Left colon (tissue), 2 donors: ENCODE data around the gene MYLK3. TPM values are rescaled to one million over a fixed set of nuclear protein-coding genes. Genes with fewer than 3 reads are reported as not detected.
A peak's percentile ranks its signal among the peaks of the same experiment; 100 is the strongest.
"Not testable (repeated sequence)": the region's sequence is repeated elsewhere in the genome, so short reads cannot be mapped to it uniquely, and the experiment has no call there.

Experiments used
- ATAC-seq: fragments of 200-7000 bp; cut with Tn5 transposase; one replicate; pipeline ENCODE4 v1.9.1; 2020; ENCODE audit warnings: mild to moderate bottlenecking, moderate library complexity
- DNase-seq, 2 donors: peaks; one replicate each; pipeline ENCODE4 v3.0.0-alpha.2; 2020
- intact Hi-C, 2 donors: fragments of 100-400 bp; cut with DNase I in 1 of 2; cut with micrococcal nuclease in 1 of 2; formaldehyde crosslinking; loops; one replicate each; pipeline versions ENCODE4 v1.11.2 to v1.14.0; 2022; cut with DNase I, micrococcal nuclease
- long read RNA-seq: library from polyadenylated mRNA; unstranded; transcript quantifications from one replicate; pipeline ENCODE4 v2.0.0, GENCODE V29; 2021
- total RNA-seq, 2 donors: library from RNA; stranded (reverse); fragmentation: NEBNext Ultra II Directional; extraction: Animal tissue kit (Norgen Biotek cat#: 25700); gene quantifications; one replicate each; pipeline ENCODE4 v1.2.1, GENCODE V29; 2021
- donor health status: DM: no; HTN: no; CAD: no.
- donor health status: DM: yes; HTN: yes; CAD: no.

MYLK3 gene
- total RNA-seq, result under 1 TPM in 1 of 2 donors, not detected in 1; 0.11 TPM
- long read RNA-seq, result 0 reads

DNA sequence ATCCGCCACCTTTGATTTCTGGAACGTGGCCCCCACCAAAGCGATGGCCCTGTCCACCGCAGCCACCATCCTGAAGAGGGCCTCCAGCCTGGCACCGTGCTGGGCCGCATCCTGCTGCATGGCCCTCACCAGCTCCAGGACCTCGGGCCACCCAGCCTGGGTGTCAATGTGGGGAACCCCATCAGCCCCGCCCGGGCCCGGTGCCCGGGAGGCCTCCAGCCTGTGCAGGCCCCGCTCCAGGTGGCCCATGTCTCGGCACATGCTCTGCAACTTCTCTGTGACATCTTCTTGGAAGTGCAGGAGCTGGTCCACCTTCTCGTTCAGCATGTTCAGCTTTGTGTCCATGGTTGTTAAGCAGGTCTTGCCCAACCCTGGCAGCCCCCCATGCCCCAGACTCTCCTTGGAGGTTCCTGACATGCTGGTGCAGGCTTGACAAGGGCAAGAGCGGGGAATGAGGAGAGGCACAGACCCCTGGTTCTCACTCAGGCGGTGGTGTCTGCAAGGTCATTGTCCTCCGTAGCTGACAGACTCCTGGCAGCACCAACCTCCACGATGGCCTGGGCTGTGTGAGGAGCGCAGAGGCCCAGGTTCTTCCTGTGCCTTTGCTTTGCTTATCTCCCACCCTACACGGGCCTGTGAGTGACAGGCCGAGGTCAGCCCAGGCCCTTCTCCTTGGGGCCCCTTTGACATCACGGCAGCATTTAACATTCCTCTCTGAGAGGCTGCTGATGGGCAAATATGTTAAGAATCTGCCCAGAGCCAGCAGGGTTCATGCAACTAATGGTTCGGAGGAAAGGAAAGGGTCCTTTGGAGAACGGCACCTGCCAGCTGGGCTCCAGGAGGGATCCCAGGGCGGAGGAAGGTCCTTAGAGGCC, at the start of gene MYLK3:
Gene MYLK3 (minus strand): TSS at position 568 of the 875 bp plus-strand sequence. CDS start 151 bp downstream, at position 417.
- DNase-seq, result no peak
- no peak for ATAC-seq
- intact Hi-C loops, result loop anchor here in 1 of 2 donors (10.0 kb wide), 1 partner anchor 57 kb away; no protein-coding TSS in a partner anchor

GRCh38 chr16:46797501-46797900, 49.4 kb upstream of the MYLK3 start:
- intact Hi-C loops, result no loop called here
- no peak for ATAC-seq

GRCh38 chr16:46796764-46797269, 48.7 kb upstream of the MYLK3 start:
- ATAC-seq (no peak), DNase-seq (no peak)
- intact Hi-C loops, result no loop called here

More at GRCh38 chr16:46797501-46797900, 49.4 kb upstream of the MYLK3 start:
- DNase-seq, result no peak

GRCh38 chr16:46793841-46794240, 45.7 kb upstream of the MYLK3 start:
- no peak for DNase-seq
- intact Hi-C loops, result no loop called here
- no peak for ATAC-seq

- intact Hi-C loops, result no loop called here
- DNase-seq, result no peak
- no peak for ATAC-seq
These were observed 42.6 kb upstream of the MYLK3 start for GRCh38 chr16:46790599-46791270.

DNA sequence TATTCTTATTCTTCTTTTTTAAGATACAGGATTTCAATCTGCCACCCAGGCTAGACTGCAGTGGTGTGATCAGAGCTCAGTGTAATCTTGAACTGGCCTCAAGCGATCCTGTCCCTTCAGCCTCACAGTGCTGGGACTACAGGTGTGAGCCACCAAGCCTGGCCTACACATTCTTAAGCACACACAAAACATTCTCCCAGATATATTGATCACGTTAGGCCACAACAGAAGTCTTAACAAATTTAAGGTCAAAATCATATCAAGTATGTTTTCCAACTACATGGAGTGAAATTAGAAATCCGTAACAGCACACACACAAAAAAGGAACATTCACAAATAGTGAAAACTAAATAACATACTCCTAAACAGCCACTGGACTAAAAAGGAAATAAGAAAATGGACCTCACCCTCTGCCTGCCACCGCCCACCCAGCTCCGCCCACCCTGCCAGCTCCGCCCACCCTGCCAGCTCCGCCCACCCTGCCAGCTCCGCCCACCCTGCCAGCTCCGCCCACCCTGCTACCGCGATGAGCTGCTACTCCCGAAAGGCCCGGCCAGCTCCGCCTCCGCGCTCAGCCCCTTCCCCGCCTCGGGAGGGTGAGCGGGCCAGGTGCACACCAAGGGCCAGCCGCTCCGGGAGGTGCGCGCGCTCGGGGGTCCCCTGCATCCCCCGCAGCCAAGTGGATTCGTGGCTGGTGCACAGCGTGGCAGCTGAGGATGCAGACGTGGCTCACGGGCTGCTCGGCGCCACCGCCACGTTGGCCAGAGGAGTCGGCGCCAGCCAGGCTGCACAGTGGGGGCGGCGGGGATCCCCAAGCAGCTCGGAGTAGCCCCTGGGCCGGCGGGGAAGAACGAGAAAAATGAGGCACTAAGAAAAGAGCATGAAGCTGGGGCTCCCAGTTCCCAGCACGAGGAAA, 41.6 kb upstream of the MYLK3 start:
- intact Hi-C loops, result loop anchor here in 1 of 2 donors (10.0 kb wide), 1 partner anchor 95 kb away; no protein-coding TSS in a partner anchor
- peak; percentile 85 to 87 for DNase-seq
- peak; percentile 98 for ATAC-seq

DNA sequence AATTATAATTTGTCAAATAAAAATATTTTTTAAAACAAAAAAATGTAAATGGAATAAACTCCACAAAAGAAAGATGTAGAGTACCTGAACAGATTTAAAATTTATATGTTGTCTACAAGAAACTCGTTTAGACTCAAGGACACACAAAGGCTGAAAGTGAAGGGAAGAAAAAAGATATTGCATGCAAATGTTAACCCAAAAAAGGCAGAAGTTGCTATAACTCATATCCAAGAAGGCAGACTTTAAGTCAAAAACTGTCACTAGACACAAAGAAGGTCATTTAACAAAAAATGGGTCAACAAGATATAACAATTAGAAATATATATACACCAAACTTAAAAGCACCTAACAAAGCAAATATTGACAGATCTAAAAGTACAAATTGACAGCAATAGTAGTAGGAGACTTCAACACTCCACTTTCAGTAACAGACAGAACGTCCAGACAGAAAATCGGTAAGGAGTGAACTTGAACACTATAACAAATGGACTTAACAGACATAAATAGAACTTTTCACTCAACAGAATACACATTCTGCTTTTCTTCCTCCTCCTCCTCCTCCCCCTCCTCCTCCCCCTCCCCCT, 40.8 kb upstream of the MYLK3 start:
- intact Hi-C loops, result loop anchor here in 1 of 2 donors (10.0 kb wide), 1 partner anchor 94 kb away; no protein-coding TSS in a partner anchor
- ATAC-seq, result no peak
- no peak for DNase-seq

GRCh38 chr16:46787909-46788308, 39.8 kb upstream of the MYLK3 start:
- intact Hi-C loops, result loop anchor here in 1 of 2 donors (10.0 kb wide), 1 partner anchor 93 kb away; no protein-coding TSS in a partner anchor
- DNase-seq (no peak), ATAC-seq (no peak)

- intact Hi-C loops, result loop anchor here in 1 of 2 donors (10.0 kb wide), 1 partner anchor 90 kb away; no protein-coding TSS in a partner anchor
- ATAC-seq (no peak), DNase-seq (no peak)
These were observed 37.1 kb upstream of the MYLK3 start for GRCh38 chr16:46785076-46785845.

DNA sequence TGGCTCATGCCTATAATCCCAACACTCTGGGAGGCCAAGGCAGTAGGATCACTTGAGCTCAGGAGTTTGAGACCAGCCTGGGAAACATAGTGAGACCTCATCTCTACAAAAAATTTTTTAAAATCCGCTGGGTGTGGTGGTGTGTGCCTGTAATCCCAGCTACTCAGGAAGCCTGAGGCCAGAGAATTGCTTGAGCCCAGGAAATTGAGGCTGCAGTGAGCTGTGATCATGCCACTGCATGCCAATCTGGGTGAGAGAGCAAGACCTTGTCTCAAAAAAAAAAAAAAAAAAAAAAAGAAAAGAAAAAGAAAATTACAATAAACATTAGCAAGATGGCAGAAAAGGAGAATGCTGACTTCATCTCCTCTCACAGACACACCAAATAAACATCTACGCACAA, 36.4 kb upstream of the MYLK3 start:
- not testable (repeated sequence) for DNase-seq, ATAC-seq
- intact Hi-C loops, result loop anchor here in 1 of 2 donors (10.0 kb wide), 1 partner anchor 90 kb away; no protein-coding TSS in a partner anchor

- intact Hi-C loops, result loop anchor here in 1 of 2 donors (10.0 kb wide), 1 partner anchor 89 kb away; no protein-coding TSS in a partner anchor
- no peak for ATAC-seq
- no peak for DNase-seq
These were observed 35.7 kb upstream of the MYLK3 start for GRCh38 chr16:46783800-46784199.

- intact Hi-C loops, result loop anchor here in 1 of 2 donors (10.0 kb wide), 1 partner anchor 88 kb away; no protein-coding TSS in a partner anchor
- no peak for ATAC-seq
- DNase-seq, result no peak
These were observed 34.2 kb upstream of the MYLK3 start for GRCh38 chr16:46782320-46782719.

DNA sequence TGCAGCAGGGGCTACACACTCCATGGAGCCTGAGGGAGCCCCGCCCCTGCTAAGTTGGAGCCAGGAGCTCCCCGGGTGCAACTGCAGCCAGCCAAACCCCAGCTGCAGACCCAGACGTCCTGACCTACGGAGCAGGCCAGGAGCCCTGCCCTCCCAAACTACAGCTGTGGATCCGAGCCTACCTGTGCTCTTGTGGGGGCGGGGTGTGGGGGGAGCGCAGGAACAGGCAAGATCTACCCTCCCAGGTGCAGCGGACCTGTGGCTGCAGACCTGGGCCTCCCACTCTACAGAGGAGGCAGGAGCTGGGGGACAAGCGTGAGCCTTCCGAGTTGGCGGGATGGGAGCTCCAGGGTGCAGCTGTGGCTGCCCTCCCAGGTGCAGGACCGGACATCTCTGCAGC, 29.7 kb upstream of the MYLK3 start:
- ATAC-seq (no peak), DNase-seq (no peak)
- intact Hi-C loops, result no loop called here

DNA sequence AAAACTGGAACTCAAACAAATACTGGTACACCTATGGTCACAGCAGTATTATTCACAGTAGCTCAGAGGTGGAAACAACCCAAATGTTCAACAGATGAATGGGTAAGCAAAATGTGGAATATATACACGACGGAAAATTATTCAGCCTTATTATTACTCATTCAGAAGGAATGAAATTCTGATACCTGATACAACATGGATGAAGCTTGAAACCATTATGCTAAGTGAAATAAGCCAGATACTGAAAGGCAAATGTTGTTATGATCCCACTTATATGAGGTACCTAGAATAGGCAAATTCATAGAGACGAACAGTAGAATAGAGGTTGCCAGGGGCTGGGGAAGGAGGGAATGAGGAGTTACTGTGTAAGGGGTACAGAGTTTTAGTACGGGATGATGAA, 27.1 kb upstream of the MYLK3 start:
- DNase-seq (no peak), ATAC-seq (no peak)
- intact Hi-C loops, result no loop called here

DNA sequence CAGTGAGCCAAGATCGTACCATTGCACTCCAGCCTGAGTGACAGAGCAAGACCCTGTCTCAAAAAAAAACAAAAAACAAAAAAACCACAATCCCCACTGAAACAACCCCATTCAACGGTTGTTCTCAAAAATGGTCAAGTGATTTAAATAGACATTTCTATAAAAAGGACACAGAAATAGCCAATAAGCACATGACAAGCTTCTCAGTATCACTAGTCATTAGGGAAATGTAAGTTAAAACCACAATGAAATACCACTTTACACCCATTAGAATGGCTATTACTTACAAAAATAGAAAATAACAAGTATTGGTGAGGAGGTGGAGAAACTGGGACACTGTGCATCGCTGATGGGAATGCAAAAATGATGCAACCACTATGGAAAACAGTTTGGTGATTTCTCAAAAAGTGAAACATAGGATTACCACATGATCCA, 26.6 kb upstream of the MYLK3 start:
- intact Hi-C loops, result no loop called here
- DNase-seq (no peak), ATAC-seq (no peak)

GRCh38 chr16:46772463-46772862, 24.3 kb upstream of the MYLK3 start:
- ATAC-seq (no peak), DNase-seq (no peak)
- intact Hi-C loops, result no loop called here

DNA sequence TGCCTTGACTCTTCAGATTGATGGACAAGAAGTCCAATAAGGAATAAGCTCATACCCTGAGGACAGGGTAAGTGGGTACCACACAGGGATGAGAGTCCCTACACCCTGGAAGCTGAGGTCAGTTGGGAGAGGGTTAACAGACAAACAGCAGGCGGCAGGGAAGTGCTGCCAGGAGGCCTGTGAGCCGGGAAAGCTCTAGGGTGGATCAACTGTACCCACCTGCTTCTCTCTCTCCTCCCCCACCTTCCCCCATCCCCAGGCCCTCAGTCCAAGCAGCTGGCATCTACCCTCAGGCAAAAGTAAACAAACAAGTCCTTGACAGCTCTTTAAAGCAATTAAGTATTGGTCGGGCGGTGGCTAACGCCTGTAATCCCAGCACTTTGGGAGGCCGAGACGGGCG, 20.7 kb upstream of the MYLK3 start:
- ATAC-seq (no peak), DNase-seq (no peak)
- intact Hi-C loops, result no loop called here
